Right ventricle myocardium inferior (tissue), 1 donor: ENCODE data around the gene PRMT9. TPM values are rescaled to one million over a fixed set of nuclear protein-coding genes. Genes with fewer than 3 reads are reported as not detected.
A peak's percentile ranks its signal among the peaks of the same experiment; 100 is the strongest.

Experiments used
- ATAC-seq: fragments of 200-7000 bp; cut with Tn5 transposase; one replicate; pipeline ENCODE4 v1.9.1; 2020; ENCODE audit warnings: mild to moderate bottlenecking, moderate library complexity
- DNase-seq: peaks from one replicate; pipeline ENCODE4 v3.0.0; 2021; ENCODE audit errors: missing footprints
- intact Hi-C: fragments of 100-400 bp; cut with DNase I; formaldehyde crosslinking; loops from one replicate; pipeline ENCODE4 v1.11.0; 2022
- total RNA-seq: library from RNA; stranded (reverse); fragmentation: NEBNext Ultra II Directional; extraction: Animal tissue kit (Norgen Biotek cat#: 25700); gene quantifications from one replicate; pipeline ENCODE4 v1.2.1, GENCODE V29; 2021
- donor health status: DM: no; HTN: yes; CAD: no; lungs with severe emphysema.

PRMT9 gene
- total RNA-seq, 1 donor from 2014 or later = 4.2 TPM

DNA sequence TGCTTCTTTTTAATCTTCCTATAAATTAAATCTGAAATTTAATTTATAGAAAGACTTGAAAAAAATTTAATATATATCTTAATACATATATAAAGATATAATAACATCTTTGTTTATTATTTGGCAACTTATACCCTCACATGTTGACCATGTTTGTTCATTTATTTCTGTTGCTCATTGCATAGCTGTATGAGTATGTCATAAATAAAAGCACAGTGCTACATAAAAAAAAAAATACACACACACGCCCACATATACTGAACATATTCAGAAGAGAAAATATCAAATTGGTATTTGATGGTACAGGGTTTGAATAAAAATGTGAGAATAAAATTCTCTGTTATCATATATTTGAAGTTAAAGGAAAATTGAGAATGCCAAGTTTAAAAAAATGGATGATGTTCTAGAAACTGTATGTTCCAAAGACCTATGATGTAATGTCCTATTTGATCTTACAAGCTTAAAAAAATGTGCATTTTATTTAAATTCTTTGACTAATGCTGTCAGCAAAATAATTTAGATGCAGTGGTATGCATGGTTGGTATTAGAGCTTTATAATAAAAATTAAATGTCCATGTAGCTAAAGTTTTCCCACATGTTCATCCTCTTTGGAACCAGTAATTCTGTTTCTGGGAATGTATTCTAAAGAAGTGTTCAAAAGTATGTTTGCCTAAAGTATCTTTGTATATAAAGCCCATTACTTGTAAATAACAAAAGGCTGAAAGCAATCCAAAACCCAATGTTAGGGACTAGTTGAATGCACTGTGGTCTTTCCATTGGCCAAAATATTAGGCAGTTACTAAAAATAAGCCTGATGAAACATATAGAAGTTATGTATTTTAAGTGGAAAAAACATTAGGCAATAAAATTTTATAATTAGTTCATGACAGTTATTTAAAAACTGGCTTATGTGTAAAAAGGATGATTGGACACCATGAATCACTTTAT lies 53.9 kb downstream of the PRMT9 start:
- DNase-seq (no peak), ATAC-seq (no peak)
- intact Hi-C loops = no loop called here

GRCh38 chr4:147628415-147628814 lies 55.5 kb downstream of the PRMT9 start:
- intact Hi-C loops = no loop called here
- DNase-seq (no peak), ATAC-seq (no peak)

- DNase-seq (no peak), ATAC-seq (no peak)
- intact Hi-C loops = no loop called here
Measured at GRCh38 chr4:147626903-147627302, 57.1 kb downstream of the PRMT9 start.

DNA sequence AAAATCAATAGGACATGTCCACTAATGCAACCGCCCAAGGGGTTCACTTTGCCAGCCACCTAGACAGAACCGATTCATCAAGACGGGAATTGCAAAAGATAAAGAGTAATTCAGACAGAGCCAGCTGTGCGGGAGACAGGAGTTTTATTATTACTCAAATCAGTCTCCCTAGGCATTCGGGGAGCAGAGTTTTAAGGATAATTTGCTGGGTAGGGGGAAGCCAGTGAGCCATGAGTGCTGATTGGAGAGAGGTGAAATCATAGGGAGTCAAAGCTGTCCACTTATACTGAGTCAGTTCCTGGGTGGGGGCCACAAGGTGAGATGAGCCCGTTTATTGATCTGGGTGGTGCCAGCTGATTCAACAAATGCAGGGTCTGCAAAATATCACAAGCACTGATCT lies 58.2 kb downstream of the PRMT9 start:
- DNase-seq (no peak), ATAC-seq (no peak)
- intact Hi-C loops = no loop called here

- ATAC-seq (no peak), DNase-seq (no peak)
- intact Hi-C loops = no loop called here
Measured at GRCh38 chr4:147620315-147620714, 63.6 kb downstream of the PRMT9 start.

GRCh38 chr4:147617841-147618691 lies 65.9 kb downstream of the PRMT9 start:
- DNase-seq (no peak), ATAC-seq (peak; percentile 1)
- intact Hi-C loops = no loop called here

DNA sequence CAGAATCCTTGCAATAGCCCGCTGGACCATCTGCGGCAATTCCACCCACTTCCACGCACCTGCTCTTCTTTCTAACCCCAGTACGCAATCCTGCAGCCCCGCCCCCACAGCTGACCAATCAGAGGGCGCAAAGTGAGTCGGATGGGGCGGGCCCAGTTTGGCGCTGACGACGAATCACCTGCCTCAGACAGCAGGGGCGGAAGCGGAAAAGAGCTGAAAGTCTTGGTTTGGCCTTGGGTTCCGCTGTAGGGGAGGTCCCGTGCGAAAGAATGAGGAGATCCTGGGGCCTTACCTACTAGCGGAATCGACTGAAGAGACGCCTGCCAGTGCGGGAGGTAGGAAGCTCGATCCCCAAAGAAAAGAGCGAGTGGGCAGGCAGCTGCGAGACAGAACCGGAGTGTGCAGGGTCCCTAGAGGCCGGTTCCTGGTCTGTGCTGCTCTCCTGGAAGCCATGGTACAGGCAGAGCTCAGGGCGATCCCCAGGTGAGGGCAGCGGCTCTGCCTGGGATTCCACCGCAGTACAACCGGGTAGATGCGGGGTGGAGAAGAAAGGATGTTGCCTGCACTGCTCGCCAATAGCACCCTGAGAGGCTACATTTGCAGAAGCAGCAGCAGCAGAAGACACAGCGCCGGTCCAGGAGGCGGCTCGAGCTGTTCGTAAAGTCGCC lies 66.7 kb downstream of the PRMT9 start, which contains the start of gene TMEM184C:
Gene TMEM184C (plus strand): TSS at position 225 of the 668 bp plus-strand sequence. CDS start 560 bp downstream, outside the sequence.
- intact Hi-C loops = no loop called here
- ATAC-seq = peak; percentile 99

GRCh38 chr4:147616849-147617172 lies 67.2 kb downstream of the PRMT9 start:
- ATAC-seq = no peak
- no peak for DNase-seq
- intact Hi-C loops = no loop called here

More for the DNA sequence above, 66.7 kb downstream of the PRMT9 start, which contains the start of gene TMEM184C:
- DNase-seq = peak; percentile 100

DNA sequence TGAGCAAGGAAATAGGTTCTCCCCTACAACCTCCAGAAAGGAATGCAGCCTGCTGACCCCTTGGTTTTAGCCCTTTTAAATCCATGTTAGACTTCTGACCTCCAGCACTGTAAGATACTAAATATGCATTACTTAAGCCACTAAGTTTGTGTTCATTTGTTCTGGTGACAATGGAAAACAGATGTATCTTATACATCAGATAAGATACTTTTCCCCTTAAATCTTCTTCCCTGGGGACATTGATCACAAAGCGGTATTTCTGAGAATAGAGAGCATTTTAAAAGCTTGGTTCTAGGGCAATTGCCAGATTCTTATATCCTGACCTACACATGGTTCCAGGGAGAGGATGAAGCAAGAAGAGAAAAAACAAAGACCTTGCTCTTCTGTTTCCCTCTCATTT lies 73.3 kb downstream of the PRMT9 start:
- DNase-seq = no peak
- no peak for ATAC-seq
- intact Hi-C loops = no loop called here

- intact Hi-C loops = no loop called here
- no peak for DNase-seq
- ATAC-seq = no peak
Measured at GRCh38 chr4:147607471-147607870, 76.5 kb downstream of the PRMT9 start.

DNA sequence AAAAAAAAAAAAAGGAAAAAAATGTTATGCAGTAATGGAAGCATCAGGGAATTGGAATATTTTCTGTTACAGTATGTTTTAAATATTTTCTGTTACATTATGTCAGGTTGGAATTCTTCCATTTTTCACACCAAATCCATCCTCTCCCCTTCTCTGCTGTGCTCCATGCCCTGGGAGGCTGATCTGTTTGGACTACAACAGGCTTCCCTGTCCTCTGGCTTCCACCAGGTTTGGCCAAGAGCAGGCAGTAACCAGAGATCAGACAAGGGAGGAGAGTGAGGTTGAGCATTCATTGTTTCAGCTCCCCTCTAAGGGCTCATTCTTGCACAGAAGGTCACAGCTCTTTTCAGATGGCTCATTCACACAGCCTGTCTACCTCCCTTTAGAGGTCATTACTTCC lies 78.5 kb downstream of the PRMT9 start:
- ATAC-seq (no peak), DNase-seq (no peak)
- intact Hi-C loops = no loop called here

DNA sequence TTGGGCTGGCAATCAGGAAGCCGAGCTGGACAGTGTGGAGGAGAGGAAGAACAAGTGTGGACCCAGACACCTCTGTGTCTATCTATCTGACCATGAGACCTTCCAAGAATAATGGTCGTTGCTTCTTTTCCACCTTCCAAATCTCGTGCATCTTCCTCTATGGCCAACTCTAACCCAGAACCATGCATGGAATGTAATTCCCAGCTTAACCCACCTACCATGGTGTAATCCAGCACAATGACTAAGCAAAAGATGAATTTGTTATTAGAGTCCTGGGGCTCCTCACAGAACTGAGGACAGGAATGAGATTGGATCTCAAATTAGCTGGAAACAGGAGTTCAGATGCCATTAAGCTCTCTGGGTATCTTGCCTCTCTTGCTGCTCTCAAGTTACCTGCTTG lies 84.2 kb downstream of the PRMT9 start:
- ATAC-seq (no peak), DNase-seq (no peak)
- intact Hi-C loops = no loop called here

DNA sequence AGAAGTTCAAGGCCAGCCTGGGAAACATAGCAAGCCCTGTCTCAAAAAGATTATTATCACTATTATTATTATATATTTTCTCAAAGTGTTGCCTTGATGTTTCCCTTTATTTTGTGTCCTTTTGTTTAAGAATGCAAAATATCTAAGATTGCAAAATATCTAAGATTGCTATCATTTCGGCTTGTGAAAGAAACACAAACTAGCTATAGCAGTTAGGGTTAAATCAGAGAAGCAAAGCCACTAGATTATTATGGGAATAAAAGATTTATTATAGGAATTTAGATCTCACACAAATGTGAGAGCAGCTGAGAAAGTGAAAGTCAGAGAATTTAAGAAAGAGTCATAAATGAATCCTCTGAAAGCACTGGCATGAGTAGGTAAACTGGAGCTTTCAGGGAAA lies 84.8 kb downstream of the PRMT9 start:
- no peak for DNase-seq
- ATAC-seq = no peak
- intact Hi-C loops = no loop called here

DNA sequence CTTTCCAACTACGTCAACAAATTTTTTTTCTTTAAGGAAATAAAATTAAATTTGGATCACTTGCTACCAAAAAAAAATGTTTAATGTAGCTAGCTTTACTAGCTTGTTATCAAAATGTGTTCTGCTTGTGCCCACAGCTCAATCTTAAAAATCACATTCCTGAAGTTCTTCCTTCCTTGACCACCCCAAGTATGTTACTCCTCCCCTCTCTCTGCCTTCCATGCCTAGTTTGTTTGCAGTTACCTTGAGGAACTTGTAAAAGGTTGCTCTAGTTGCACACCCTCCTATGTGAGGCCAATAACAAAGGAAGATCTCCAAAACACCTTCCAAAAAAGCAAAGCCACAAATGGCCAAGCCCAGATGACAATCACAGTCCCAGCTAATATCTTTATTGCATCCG lies 86.4 kb downstream of the PRMT9 start:
- ATAC-seq (no peak), DNase-seq (no peak)
- intact Hi-C loops = no loop called here

- ATAC-seq (no peak), DNase-seq (no peak)
- intact Hi-C loops = no loop called here
Measured at GRCh38 chr4:147596981-147597380, 87.0 kb downstream of the PRMT9 start.

DNA sequence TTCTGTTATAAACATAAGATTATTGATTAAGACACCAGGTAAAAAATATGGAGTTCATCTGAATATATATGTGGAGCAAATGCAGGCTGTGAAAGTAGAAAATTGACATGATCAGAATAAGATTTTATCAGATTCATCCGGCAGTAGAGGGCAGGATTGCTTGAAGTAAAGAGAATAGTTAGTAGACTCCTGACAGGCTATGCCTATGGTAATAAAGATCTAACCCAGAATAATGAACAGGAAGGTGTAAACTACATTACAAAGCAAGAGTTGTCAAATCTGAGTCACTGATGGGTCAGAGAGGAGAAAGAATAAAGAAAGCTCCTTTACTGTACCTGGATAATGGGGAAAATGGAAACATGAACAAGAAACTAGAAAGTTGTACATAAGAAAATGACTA lies 87.6 kb downstream of the PRMT9 start:
- no peak for DNase-seq
- intact Hi-C loops = no loop called here
- ATAC-seq = no peak

- DNase-seq (no peak), ATAC-seq (no peak)
- intact Hi-C loops = no loop called here
Measured at GRCh38 chr4:147594578-147594977, 89.4 kb downstream of the PRMT9 start.

- ATAC-seq = no peak
- no peak for DNase-seq
- intact Hi-C loops = no loop called here
Measured at GRCh38 chr4:147594107-147594506, 89.9 kb downstream of the PRMT9 start.

- intact Hi-C loops = loop anchor here (2.0 kb wide), 1 partner anchor 480 kb away; no protein-coding TSS in a partner anchor
- DNase-seq = no peak
- ATAC-seq = no peak
Measured at GRCh38 chr4:147591106-147591505, 92.9 kb downstream of the PRMT9 start.
